B cell (primary cell): ENCODE measurements around the gene TENM3.

ENCODE experiments used
- CTCF ChIP-seq: fragments of 200-600 bp; IDR thresholded peaks from one replicate; pipeline ENCODE4 v1.8.0; 2022; ENCODE audit warnings: antibody characterized with exemption, mild to moderate bottlenecking
- EZH2 ChIP-seq: IDR thresholded peaks from 2 replicates; pipeline ENCODE4 v1.6.1; 2012; ENCODE audit warnings: borderline replicate concordance, low read depth, mild to moderate bottlenecking, moderate library complexity, low read length; ENCODE audit not compliant: insufficient read depth, poor library complexity, severe bottlenecking

- TF ChIP-seq CTCF, result no peak
- no peak for TF ChIP-seq EZH2
Measured at GRCh38 chr4:182724414-182724813, 481.2 kb downstream of the TENM3 start.
